ENCODE measurements around the gene TUBA1B.

DNA sequence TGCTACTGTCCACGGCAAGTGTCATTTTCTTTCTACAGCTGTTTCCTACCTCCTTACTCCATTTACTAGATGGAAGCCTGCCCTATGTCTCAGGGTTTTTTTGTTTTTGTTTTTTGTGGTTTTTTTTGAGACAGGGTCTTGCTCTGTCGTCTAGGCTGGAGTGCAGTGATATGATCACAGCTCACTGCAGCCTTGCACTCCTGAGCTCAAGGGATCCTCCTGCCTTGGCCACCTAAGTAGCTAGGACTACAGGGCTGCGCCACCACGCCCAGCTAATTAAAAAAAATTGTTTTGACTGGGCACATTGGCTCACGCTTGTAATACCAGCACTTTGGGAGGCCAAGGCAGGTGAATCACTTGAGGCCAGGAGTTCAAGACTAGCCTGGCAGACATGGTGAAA lies 43.0 kb upstream of the TUBA1B start:
- TF ChIP-seq EZH2 (IDR thresholded peaks at IDR 0.05; ENCODE audit: low read depth, low read length, severe bottlenecking) (no peak), SP1 (IDR thresholded peaks at IDR 0.05; ENCODE audit: low read depth, low read length) (no peak), POU5F1 (IDR thresholded peaks at IDR 0.05; ENCODE audit: low read depth, low read length) (no peak), CEBPB (IDR thresholded peaks at IDR 0.05; ENCODE audit: low read depth, low read length) (no peak), JUND (IDR thresholded peaks at IDR 0.05; ENCODE audit: low read length) (no peak), POLR2A (IDR thresholded peaks at IDR 0.05; ENCODE audit: control extremely low read depth in 1 of 2, low read depth in 2 of 2, low read length in 2 of 2) (no peak), MAFK (IDR thresholded peaks at IDR 0.05; ENCODE audit: low read depth, low read length) (no peak), POLR2AphosphoS5 (IDR thresholded peaks at IDR 0.05; ENCODE audit: low read depth, low read length) (no peak)
- TF ChIP-seq, protein P1, sequence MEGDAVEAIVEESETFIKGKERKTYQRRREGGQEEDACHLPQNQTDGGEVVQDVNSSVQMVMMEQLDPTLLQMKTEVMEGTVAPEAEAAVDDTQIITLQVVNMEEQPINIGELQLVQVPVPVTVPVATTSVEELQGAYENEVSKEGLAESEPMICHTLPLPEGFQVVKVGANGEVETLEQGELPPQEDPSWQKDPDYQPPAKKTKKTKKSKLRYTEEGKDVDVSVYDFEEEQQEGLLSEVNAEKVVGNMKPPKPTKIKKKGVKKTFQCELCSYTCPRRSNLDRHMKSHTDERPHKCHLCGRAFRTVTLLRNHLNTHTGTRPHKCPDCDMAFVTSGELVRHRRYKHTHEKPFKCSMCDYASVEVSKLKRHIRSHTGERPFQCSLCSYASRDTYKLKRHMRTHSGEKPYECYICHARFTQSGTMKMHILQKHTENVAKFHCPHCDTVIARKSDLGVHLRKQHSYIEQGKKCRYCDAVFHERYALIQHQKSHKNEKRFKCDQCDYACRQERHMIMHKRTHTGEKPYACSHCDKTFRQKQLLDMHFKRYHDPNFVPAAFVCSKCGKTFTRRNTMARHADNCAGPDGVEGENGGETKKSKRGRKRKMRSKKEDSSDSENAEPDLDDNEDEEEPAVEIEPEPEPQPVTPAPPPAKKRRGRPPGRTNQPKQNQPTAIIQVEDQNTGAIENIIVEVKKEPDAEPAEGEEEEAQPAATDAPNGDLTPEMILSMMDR (IDR thresholded peaks at IDR 0.05; ENCODE audit: control extremely low read depth in 1 of 3, insufficient read depth in 1 of 3, low read depth in 1 of 3, low read length in 3 of 3), result no peak
- TF ChIP-seq, protein P2, sequence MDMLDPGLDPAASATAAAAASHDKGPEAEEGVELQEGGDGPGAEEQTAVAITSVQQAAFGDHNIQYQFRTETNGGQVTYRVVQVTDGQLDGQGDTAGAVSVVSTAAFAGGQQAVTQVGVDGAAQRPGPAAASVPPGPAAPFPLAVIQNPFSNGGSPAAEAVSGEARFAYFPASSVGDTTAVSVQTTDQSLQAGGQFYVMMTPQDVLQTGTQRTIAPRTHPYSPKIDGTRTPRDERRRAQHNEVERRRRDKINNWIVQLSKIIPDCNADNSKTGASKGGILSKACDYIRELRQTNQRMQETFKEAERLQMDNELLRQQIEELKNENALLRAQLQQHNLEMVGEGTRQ (IDR thresholded peaks at IDR 0.05; ENCODE audit: low read length), result no peak
- TF ChIP-seq, protein P3, sequence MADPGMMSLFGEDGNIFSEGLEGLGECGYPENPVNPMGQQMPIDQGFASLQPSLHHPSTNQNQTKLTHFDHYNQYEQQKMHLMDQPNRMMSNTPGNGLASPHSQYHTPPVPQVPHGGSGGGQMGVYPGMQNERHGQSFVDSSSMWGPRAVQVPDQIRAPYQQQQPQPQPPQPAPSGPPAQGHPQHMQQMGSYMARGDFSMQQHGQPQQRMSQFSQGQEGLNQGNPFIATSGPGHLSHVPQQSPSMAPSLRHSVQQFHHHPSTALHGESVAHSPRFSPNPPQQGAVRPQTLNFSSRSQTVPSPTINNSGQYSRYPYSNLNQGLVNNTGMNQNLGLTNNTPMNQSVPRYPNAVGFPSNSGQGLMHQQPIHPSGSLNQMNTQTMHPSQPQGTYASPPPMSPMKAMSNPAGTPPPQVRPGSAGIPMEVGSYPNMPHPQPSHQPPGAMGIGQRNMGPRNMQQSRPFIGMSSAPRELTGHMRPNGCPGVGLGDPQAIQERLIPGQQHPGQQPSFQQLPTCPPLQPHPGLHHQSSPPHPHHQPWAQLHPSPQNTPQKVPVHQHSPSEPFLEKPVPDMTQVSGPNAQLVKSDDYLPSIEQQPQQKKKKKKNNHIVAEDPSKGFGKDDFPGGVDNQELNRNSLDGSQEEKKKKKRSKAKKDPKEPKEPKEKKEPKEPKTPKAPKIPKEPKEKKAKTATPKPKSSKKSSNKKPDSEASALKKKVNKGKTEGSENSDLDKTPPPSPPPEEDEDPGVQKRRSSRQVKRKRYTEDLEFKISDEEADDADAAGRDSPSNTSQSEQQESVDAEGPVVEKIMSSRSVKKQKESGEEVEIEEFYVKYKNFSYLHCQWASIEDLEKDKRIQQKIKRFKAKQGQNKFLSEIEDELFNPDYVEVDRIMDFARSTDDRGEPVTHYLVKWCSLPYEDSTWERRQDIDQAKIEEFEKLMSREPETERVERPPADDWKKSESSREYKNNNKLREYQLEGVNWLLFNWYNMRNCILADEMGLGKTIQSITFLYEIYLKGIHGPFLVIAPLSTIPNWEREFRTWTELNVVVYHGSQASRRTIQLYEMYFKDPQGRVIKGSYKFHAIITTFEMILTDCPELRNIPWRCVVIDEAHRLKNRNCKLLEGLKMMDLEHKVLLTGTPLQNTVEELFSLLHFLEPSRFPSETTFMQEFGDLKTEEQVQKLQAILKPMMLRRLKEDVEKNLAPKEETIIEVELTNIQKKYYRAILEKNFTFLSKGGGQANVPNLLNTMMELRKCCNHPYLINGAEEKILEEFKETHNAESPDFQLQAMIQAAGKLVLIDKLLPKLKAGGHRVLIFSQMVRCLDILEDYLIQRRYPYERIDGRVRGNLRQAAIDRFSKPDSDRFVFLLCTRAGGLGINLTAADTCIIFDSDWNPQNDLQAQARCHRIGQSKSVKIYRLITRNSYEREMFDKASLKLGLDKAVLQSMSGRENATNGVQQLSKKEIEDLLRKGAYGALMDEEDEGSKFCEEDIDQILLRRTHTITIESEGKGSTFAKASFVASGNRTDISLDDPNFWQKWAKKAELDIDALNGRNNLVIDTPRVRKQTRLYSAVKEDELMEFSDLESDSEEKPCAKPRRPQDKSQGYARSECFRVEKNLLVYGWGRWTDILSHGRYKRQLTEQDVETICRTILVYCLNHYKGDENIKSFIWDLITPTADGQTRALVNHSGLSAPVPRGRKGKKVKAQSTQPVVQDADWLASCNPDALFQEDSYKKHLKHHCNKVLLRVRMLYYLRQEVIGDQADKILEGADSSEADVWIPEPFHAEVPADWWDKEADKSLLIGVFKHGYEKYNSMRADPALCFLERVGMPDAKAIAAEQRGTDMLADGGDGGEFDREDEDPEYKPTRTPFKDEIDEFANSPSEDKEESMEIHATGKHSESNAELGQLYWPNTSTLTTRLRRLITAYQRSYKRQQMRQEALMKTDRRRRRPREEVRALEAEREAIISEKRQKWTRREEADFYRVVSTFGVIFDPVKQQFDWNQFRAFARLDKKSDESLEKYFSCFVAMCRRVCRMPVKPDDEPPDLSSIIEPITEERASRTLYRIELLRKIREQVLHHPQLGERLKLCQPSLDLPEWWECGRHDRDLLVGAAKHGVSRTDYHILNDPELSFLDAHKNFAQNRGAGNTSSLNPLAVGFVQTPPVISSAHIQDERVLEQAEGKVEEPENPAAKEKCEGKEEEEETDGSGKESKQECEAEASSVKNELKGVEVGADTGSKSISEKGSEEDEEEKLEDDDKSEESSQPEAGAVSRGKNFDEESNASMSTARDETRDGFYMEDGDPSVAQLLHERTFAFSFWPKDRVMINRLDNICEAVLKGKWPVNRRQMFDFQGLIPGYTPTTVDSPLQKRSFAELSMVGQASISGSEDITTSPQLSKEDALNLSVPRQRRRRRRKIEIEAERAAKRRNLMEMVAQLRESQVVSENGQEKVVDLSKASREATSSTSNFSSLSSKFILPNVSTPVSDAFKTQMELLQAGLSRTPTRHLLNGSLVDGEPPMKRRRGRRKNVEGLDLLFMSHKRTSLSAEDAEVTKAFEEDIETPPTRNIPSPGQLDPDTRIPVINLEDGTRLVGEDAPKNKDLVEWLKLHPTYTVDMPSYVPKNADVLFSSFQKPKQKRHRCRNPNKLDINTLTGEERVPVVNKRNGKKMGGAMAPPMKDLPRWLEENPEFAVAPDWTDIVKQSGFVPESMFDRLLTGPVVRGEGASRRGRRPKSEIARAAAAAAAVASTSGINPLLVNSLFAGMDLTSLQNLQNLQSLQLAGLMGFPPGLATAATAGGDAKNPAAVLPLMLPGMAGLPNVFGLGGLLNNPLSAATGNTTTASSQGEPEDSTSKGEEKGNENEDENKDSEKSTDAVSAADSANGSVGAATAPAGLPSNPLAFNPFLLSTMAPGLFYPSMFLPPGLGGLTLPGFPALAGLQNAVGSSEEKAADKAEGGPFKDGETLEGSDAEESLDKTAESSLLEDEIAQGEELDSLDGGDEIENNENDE (IDR thresholded peaks at IDR 0.05; ENCODE audit: insufficient replicate concordance, low read length), result no peak
